GM23248 (cell line): Measurements from ENCODE around the gene ANXA11. TPM values are rescaled to one million over a fixed set of nuclear protein-coding genes. Genes with fewer than 3 reads are reported as not detected.
"Not testable (repeated sequence)": the region's sequence is repeated elsewhere in the genome, so short reads cannot be mapped to it uniquely, and the experiment has no call there.

ENCODE experiments used
- DNase-seq: peaks from one replicate; pipeline ENCODE4 v3.0.0-alpha.2; 2015
- H2AFZ ChIP-seq: fragments of 200-600 bp; sonication (generic); 2 replicates; pipeline ENCODE4 v1.6.1; 2016; ENCODE audit warnings: antibody characterized with exemption
- H3F3A ChIP-seq: fragments of 200-600 bp; sonication (generic); 2 replicates; pipeline ENCODE4 v1.6.1; 2016; ENCODE audit warnings: mild to moderate bottlenecking, antibody characterized with exemption, mixed run types; ENCODE audit not compliant: insufficient read depth
- H3K27ac ChIP-seq: fragments of 200-600 bp; sonication (generic); 2 replicates; pipeline ENCODE4 v1.5.1; 2016; ENCODE audit warnings: mild to moderate bottlenecking
- H3K27me3 ChIP-seq: fragments of 200-600 bp; sonication (generic); replicated peaks from 2 replicates; pipeline ENCODE4 v1.6.1; 2016; ENCODE audit warnings: mild to moderate bottlenecking; ENCODE audit not compliant: insufficient read depth
- H3K36me3 ChIP-seq: fragments of 200-600 bp; sonication (generic); 2 replicates; pipeline ENCODE4 v1.6.1; 2016; ENCODE audit warnings: low read depth, mild to moderate bottlenecking
- H3K4me1 ChIP-seq: fragments of 200-600 bp; sonication (generic); 2 replicates; pipeline ENCODE4 v1.6.1; 2016; ENCODE audit warnings: mild to moderate bottlenecking; ENCODE audit not compliant: insufficient read depth
- H3K4me2 ChIP-seq: fragments of 200-600 bp; sonication (generic); one replicate; pipeline ENCODE4 v1.6.1; 2016; ENCODE audit warnings: mild to moderate bottlenecking; ENCODE audit not compliant: unreplicated experiment
- H3K4me3 ChIP-seq: fragments of 200-600 bp; sonication (generic); 2 replicates; pipeline ENCODE4 v1.5.1; 2016; ENCODE audit warnings: mild to moderate bottlenecking
- H3K79me2 ChIP-seq: fragments of 200-600 bp; sonication (generic); 2 replicates; pipeline ENCODE4 v1.6.1; 2016; ENCODE audit warnings: mild to moderate bottlenecking; ENCODE audit not compliant: insufficient read depth
- H3K9ac ChIP-seq: fragments of 200-600 bp; sonication (generic); 2 replicates; pipeline ENCODE4 v1.6.1; 2016; ENCODE audit warnings: mild to moderate bottlenecking
- H3K9me2 ChIP-seq: fragments of 200-600 bp; sonication (generic); 2 replicates; pipeline ENCODE4 v1.6.1; 2016; ENCODE audit warnings: mixed run types, mild to moderate bottlenecking, moderate library complexity; ENCODE audit not compliant: insufficient read depth
- H3K9me3 ChIP-seq: fragments of 200-600 bp; sonication (generic); one replicate; pipeline ENCODE4 v1.6.1; 2017; ENCODE audit warnings: low read depth
- H4K20me1 ChIP-seq: fragments of 200-600 bp; sonication (generic); 2 replicates; pipeline ENCODE4 v1.6.0; 2016; ENCODE audit not compliant: insufficient read depth
- EZH2 ChIP-seq: fragments of 200-600 bp; sonication (generic); IDR thresholded peaks from 2 replicates; pipeline ENCODE4 v1.6.1; 2018; ENCODE audit warnings: antibody characterized with exemption, mild to moderate bottlenecking; ENCODE audit not compliant: insufficient read depth, poor library complexity, severe bottlenecking
- EZH2phosphoT487 ChIP-seq: fragments of 200-600 bp; sonication (generic); IDR thresholded peaks from 2 replicates; pipeline ENCODE4 v1.6.1; 2018; ENCODE audit warnings: antibody characterized with exemption, moderate library complexity, mild to moderate bottlenecking, low read depth; ENCODE audit not compliant: insufficient read depth
- WGBS, 2 experiments: methylation state at CpG; one replicate each; pipeline ENCODE4 v1.1.6; 2015 to 2017; ENCODE audit warnings: low lambda C conversion rate in 2 of 2, low coverage in 1 of 2; ENCODE audit errors: missing lambda C conversion rate in 2 of 2; 5-methylcytosine and 5-hydroxymethylcytosine counted together
- in situ Hi-C: fragments of 300-500 bp; cut with MboI; formaldehyde crosslinking; loops from 2 replicates; pipeline ENCODE4 v1.15.0; 2020
- polyA plus RNA-seq: library from polyadenylated mRNA; unstranded; fragments of >200 nt; fragmentation: Nextera tagmentation; extraction: Ambion mirVana; gene quantifications from 2 replicates; pipeline ENCODE4 v1.2.1, GENCODE V29; 2016
- total RNA-seq: library from RNA; depleted of rRNA; stranded (reverse); fragments of >200 nt; shearing (Covaris generic); gene quantifications from 2 replicates; pipeline ENCODE4 v1.2.3, GENCODE V29; 2014

The ANXA11 gene
- total and polyA plus RNA-seq, 2 experiments from 2014 or later = 116 to 189 TPM

DNA sequence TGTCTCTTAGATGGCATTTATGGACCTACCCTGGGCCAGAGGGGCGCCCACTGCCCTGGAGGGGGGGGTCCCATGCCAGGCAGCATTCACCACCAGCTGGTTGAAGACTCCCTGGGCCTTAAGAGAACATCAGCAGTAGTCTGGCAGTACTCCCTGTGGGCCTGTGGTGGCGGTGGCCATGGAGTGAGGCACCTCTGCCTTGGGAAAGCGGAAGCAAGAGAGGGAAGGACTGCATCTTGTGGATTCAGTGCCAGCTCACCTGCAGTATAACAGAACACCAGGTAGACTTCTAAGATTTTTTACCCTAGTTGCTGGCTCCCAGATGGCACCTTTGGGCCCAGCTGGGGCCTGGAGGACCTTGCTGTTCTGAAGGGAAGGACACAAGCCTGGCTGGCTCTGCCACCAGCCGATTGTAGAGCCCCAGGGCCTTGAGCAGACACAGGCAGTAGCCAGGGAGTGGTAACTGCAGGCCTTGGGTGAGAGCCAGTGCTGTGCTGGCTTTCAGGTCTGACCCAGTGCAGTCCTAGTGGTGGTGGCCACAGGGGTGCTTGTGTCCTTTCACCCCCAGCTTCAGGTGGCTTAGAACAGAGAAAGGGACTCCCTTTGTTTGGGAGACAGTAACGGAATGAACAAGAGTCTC, 57.1 kb downstream of the ANXA11 start:
- TF ChIP-seq EZH2phosphoT487 (no peak), EZH2 (no peak)
- 43 to 46% methylated on average over 5 of the region's 5 CpGs for WGBS, 2 experiments
- H3K4me2 ChIP-seq = no peak overlapping the region
- H3K79me2 ChIP-seq = no peaks in the 10 kb centered on the region
- in situ Hi-C loops = no loop called here
- H3K4me3 ChIP-seq = no peak overlapping the region
- no peaks in the 10 kb centered on the region for H3K9me3 ChIP-seq
- no peaks in the 10 kb centered on the region for H3K9me2 ChIP-seq
- H2AFZ ChIP-seq = no peak overlapping the region
- no peaks in the 10 kb centered on the region for H3K27me3 ChIP-seq
- peaks cover 14% of the 10 kb centered on the region; the same call in 1 of the 2 replicates for H3K36me3 ChIP-seq
- H3K27ac ChIP-seq = no peak overlapping the region
- peaks cover 18% of the 10 kb centered on the region for H3K4me1 ChIP-seq
- H3K9ac ChIP-seq = no peak overlapping the region
- peaks cover 34% of the 10 kb centered on the region for H3F3A ChIP-seq
- H4K20me1 ChIP-seq = no peaks in the 10 kb centered on the region
- DNase-seq = no peak

DNA sequence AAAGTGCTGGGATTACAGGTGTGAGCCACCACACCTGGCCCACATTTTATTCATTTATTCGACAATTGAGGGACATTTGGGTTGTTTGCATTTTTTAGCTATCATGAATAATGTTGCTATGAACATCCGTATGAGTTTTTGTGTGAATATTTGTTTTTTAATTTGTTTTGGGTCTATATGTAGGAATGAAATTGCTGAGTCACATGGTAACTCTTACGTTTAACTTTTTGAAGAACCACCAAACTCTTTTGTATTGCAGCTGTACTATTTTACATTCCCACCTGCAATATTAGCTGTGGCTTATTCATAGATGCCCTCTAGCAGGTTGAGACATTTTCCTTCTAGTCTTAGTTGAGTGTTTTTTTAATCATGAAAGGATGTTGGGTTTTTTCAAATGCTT, 58.4 kb downstream of the ANXA11 start:
- no peaks in the 10 kb centered on the region for H3K27me3 ChIP-seq
- peaks cover 18% of the 10 kb centered on the region for H3K4me1 ChIP-seq
- H3F3A ChIP-seq = peaks cover 28% of the 10 kb centered on the region
- TF ChIP-seq EZH2phosphoT487 (no peak), EZH2 (no peak)
- no peak overlapping the region for H2AFZ ChIP-seq
- H3K9me2 ChIP-seq = no peaks in the 10 kb centered on the region
- no peaks in the 10 kb centered on the region for H3K79me2 ChIP-seq
- H3K36me3 ChIP-seq = peaks cover 6% of the 10 kb centered on the region; the same call in 1 of the 2 replicates
- no peak overlapping the region for H3K4me2 ChIP-seq
- H4K20me1 ChIP-seq = no peaks in the 10 kb centered on the region
- WGBS, 2 experiments = 60 to 61% methylated on average over 3 of the region's 3 CpGs
- H3K27ac ChIP-seq = peak overlapping the region; percentile 86
- in situ Hi-C loops = no loop called here
- no peak for DNase-seq
- H3K9me3 ChIP-seq = no peaks in the 10 kb centered on the region
- no peak overlapping the region for H3K9ac ChIP-seq
- H3K4me3 ChIP-seq = no peak overlapping the region

DNA sequence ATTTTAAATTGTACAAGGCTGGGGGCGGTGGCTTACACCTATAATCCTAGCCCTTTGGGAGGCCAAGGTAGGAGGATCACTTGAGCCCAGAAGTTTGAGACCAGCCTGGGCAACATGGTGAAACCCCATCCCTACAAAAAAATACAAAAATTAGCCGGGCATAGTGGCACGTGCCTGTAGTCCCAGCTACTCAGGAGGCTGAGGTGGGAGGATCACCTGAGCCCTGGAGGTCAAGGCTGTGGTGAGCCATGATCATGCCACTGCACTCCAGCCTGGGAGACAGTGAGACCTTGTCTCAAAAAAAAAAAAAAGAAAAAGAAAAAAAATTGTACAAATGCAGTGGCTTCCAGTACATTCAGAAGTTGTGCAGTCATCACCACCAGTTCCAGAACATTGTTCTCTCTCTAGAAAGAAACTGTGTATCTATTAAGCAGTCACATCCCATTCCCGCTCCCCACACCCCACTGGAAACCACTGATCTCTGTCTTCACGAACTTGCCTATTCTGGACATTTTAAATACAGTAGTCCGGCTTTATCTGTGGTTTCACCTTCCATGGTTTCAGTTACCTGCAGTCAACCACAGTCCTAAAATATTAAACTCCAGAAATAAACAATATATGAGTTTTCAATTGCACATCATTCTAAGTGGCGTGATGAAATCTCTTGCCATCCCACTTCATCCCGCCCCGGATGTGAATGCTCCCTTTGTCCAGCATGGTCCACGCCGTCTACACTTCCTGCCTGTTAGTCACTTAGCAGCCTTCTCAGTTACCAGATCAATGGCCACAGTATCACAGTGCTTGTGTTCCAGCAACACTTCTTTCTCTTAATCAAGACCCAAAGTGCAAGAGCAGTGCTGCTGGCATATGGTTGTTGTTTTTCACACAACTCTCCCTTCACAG, 59.7 kb downstream of the ANXA11 start:
- not testable (repeated sequence) for H4K20me1 ChIP-seq

DNA sequence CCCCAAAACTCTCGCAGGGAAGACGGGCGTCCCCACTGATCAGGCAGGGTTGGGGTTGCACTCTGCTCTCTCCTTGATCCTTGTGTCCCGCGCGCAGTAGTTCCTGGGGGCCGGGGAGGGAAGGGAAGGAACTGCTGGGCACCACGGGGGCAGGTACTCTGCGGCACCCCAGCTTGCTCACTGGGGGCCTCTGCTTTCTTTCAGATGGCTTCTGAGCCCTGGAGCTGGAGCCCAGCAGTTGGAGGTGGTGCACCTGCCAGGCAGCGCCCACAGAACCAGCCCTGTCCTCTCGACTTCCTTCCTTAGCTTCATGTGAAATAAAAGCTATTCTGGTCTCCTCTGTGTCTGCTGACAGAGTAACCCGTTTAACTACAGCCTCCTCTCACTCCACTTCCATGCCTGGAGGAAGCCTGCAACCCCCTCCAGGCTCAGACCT, 60.6 kb downstream of the ANXA11 start:
- no peaks in the 10 kb centered on the region for H3K27me3 ChIP-seq
- H3F3A ChIP-seq = peaks cover 28% of the 10 kb centered on the region
- peaks cover 18% of the 10 kb centered on the region for H3K4me1 ChIP-seq
- no peaks in the 10 kb centered on the region for H3K36me3 ChIP-seq
- WGBS, 2 experiments = 33 to 34% methylated on average over 12 of the region's 12 CpGs
- in situ Hi-C loops = no loop called here
- H2AFZ ChIP-seq = no peak overlapping the region
- no peaks in the 10 kb centered on the region for H3K79me2 ChIP-seq
- peak overlapping the region; percentile 66 for H3K9ac ChIP-seq
- no peak overlapping the region for H3K4me3 ChIP-seq
- no peaks in the 10 kb centered on the region for H3K9me3 ChIP-seq
- no peak overlapping the region for H3K4me2 ChIP-seq
- H3K27ac ChIP-seq = peak overlapping the region; percentile 86
- DNase-seq = no peak
- H3K9me2 ChIP-seq = no peaks in the 10 kb centered on the region
- no peak for TF ChIP-seq EZH2phosphoT487
- no peak for TF ChIP-seq EZH2
- no peaks in the 10 kb centered on the region for H4K20me1 ChIP-seq

More for the DNA sequence above, 59.7 kb downstream of the ANXA11 start:
- H3K79me2 ChIP-seq, H3K9me2 ChIP-seq, H3K36me3 ChIP-seq, H3K9me3 ChIP-seq, in situ Hi-C loops, H3K27me3 ChIP-seq: not testable (repeated sequence)
- H3K27ac ChIP-seq = peak overlapping the region; percentile 86
- H3K9ac ChIP-seq = peak overlapping the region; percentile 66
- H3F3A ChIP-seq = peaks cover 28% of the 10 kb centered on the region
- 9% methylated on average over 11 of the region's 11 CpGs for WGBS, 2 experiments
- peak; percentile 95 for DNase-seq
- peak overlapping the region; percentile 39 for H3K4me2 ChIP-seq
- peaks cover 18% of the 10 kb centered on the region for H3K4me1 ChIP-seq
- H3K4me3 ChIP-seq = 0 out of 2 replicates have a peak overlapping the region, but pooled peaks have one; percentile 28
- H2AFZ ChIP-seq = 0 out of 2 replicates have a peak overlapping the region, but pooled peaks have one; percentile 37
